Measurements from ENCODE around the gene LEMD3.

LEMD3 gene

DNA sequence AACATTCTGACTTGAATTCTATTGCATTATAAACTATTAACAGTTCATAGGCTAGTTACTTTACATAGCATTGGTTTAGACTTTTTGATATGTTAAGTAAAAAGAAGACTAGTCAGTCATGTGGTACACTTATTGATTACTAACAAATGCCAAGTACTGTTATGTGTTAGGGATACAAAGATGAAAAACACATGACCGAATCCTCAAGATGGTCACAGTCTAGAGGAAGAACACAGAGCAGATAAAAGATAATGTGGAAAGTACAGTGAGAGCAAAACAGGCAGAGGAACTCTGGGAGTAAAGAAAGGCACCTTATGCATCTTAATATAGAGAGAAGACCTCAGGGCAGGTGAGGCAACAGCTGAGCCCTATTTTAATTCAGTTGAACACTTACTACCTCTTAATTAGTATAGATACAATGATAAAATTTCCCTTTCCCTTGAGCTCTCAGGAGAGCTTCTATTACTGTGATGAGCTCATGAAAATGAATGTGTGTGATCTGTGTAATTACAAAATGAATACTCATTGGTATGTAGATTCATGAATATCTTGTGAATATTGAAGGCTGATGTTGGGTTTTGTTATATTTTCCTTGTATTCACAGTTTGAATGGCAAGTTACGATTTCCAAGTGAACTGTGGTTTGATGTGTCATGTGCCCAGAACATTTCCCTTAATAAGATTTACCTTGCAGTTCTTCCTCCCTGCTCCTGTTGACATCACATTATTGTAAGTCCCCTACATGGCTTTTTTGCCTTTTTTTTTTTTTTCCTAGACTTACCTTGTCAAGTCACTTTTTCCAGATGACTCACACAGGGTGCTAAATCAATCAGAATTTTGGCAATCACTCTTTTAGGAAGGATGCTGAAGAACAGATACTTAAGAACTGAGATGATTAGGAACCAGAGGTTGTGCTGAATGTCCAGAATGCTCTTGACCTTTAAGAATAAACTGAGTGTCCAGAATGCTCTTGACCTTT lies 79.6 kb downstream of the LEMD3 start:
- H3K9ac ChIP-seq (ENCODE audit: low read length): no peak overlapping the region
- DNase-seq: peak; percentile 14
- WGBS (ENCODE audit: extremely low coverage, insufficient coverage, low lambda C conversion rate): no CpG with 5 or more reads among the region's 2 CpGs
- no peak overlapping the region for H2BK15ac ChIP-seq (replicated peaks; ENCODE audit: low read depth)
- no peak overlapping the region for H3K4me2 ChIP-seq (ENCODE audit: low read length)
- H3K79me1 ChIP-seq (ENCODE audit: low read length): no peaks in the 10 kb centered on the region
- H3K4ac ChIP-seq (ENCODE audit: low read depth, low read length): no peak overlapping the region
- H3K27ac ChIP-seq (ENCODE audit: low read depth, low read length): no peak overlapping the region
- no peak overlapping the region for H4K5ac ChIP-seq (ENCODE audit: low read length)
- no peak overlapping the region for H3K56ac ChIP-seq (ENCODE audit: low read length)
- H3K23ac ChIP-seq (ENCODE audit: low read length): no peak overlapping the region
- no peaks in the 10 kb centered on the region for H3K36me3 ChIP-seq (ENCODE audit: control insufficient read depth, insufficient read depth, low read length)
- no peak overlapping the region for H2AK5ac ChIP-seq (ENCODE audit: low read length)
- H3K4me1 ChIP-seq (ENCODE audit: control insufficient read depth, low read depth, low read length): no peaks in the 10 kb centered on the region
- no peak overlapping the region for H3K18ac ChIP-seq (ENCODE audit: low read length)
- no peaks in the 10 kb centered on the region for H3K27me3 ChIP-seq (ENCODE audit: insufficient read depth, low read length, poor library complexity)
- H2BK120ac ChIP-seq (ENCODE audit: low read depth, low read length): no peak overlapping the region
- H3K79me2 ChIP-seq (ENCODE audit: control insufficient read depth, insufficient read depth, low read length): no peaks in the 10 kb centered on the region
- H4K8ac ChIP-seq (ENCODE audit: low read depth, low read length): no peak overlapping the region
- H2BK5ac ChIP-seq (ENCODE audit: low read length): no peak overlapping the region
- H3K4me3 ChIP-seq (ENCODE audit: low read length): no peak overlapping the region

- H3K56ac ChIP-seq (ENCODE audit: low read length): no peak overlapping the region
- no CpG with 5 or more reads among the region's 1 CpG for WGBS (ENCODE audit: extremely low coverage, insufficient coverage, low lambda C conversion rate)
- H4K8ac ChIP-seq (ENCODE audit: low read depth, low read length): no peak overlapping the region
- H3K27me3 ChIP-seq (ENCODE audit: insufficient read depth, low read length, poor library complexity): no peaks in the 10 kb centered on the region
- H3K4me2 ChIP-seq (ENCODE audit: low read length): no peak overlapping the region
- H3K9ac ChIP-seq (ENCODE audit: low read length): no peak overlapping the region
- H2BK5ac ChIP-seq (ENCODE audit: low read length): no peak overlapping the region
- no peak overlapping the region for H2BK15ac ChIP-seq (replicated peaks; ENCODE audit: low read depth)
- no peaks in the 10 kb centered on the region for H3K36me3 ChIP-seq (ENCODE audit: control insufficient read depth, insufficient read depth, low read length)
- no peak overlapping the region for H2BK120ac ChIP-seq (ENCODE audit: low read depth, low read length)
- no peak overlapping the region for H3K4ac ChIP-seq (ENCODE audit: low read depth, low read length)
- no peaks in the 10 kb centered on the region for H3K79me2 ChIP-seq (ENCODE audit: control insufficient read depth, insufficient read depth, low read length)
- DNase-seq: no peak
- no peak overlapping the region for H3K23ac ChIP-seq (ENCODE audit: low read length)
- H3K79me1 ChIP-seq (ENCODE audit: low read length): no peaks in the 10 kb centered on the region
- H3K27ac ChIP-seq (ENCODE audit: low read depth, low read length): no peak overlapping the region
- no peak overlapping the region for H2AK5ac ChIP-seq (ENCODE audit: low read length)
- no peaks in the 10 kb centered on the region for H3K4me1 ChIP-seq (ENCODE audit: control insufficient read depth, low read depth, low read length)
- no peak overlapping the region for H3K4me3 ChIP-seq (ENCODE audit: low read length)
- H4K5ac ChIP-seq (ENCODE audit: low read length): no peak overlapping the region
- H3K18ac ChIP-seq (ENCODE audit: low read length): no peak overlapping the region
These were observed 83.1 kb downstream of the LEMD3 start for GRCh38 chr12:65252515-65252914.

DNA sequence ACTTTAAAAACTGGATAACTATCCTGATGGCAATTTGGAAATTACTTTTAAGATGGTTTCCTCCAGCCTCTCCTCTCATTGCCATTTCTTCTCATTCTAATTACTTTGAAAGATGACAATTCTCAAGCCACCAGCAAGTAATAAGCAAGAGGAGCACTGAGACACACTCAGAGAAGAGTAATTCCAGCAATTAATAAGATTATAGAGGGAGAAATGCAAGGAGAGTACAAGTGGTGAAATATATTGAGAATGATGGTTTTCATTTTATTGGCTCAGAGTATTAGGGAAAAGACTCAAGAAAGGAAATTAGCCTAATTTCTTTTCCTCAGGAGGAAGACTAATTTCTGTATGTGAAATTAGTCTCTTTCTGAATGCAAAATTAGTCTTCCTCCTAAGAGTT lies 88.6 kb downstream of the LEMD3 start:
- Histone ChIP-seq H4K8ac (ENCODE audit: low read depth, low read length) (no peak overlapping the region), H3K27me3 (ENCODE audit: insufficient read depth, low read length, poor library complexity) (no peaks in the 10 kb centered on the region), H3K18ac (ENCODE audit: low read length) (no peak overlapping the region), H2BK120ac (ENCODE audit: low read depth, low read length) (no peak overlapping the region), H3K4ac (ENCODE audit: low read depth, low read length) (no peak overlapping the region), H2BK15ac (replicated peaks; ENCODE audit: low read depth) (no peak overlapping the region), H3K4me1 (ENCODE audit: control insufficient read depth, low read depth, low read length) (no peaks in the 10 kb centered on the region), H3K56ac (ENCODE audit: low read length) (no peak overlapping the region), H3K9ac (ENCODE audit: low read length) (no peak overlapping the region), H3K79me2 (ENCODE audit: control insufficient read depth, insufficient read depth, low read length) (no peaks in the 10 kb centered on the region), H3K79me1 (ENCODE audit: low read length) (no peaks in the 10 kb centered on the region), H3K4me2 (ENCODE audit: low read length) (no peak overlapping the region), H3K4me3 (ENCODE audit: low read length) (no peak overlapping the region), H3K23ac (ENCODE audit: low read length) (no peak overlapping the region), H3K36me3 (ENCODE audit: control insufficient read depth, insufficient read depth, low read length) (no peaks in the 10 kb centered on the region), H4K5ac (ENCODE audit: low read length) (no peak overlapping the region), H3K27ac (ENCODE audit: low read depth, low read length) (no peak overlapping the region), H2BK5ac (ENCODE audit: low read length) (no peak overlapping the region), H2AK5ac (ENCODE audit: low read length) (no peak overlapping the region)
- no peak for DNase-seq

DNA sequence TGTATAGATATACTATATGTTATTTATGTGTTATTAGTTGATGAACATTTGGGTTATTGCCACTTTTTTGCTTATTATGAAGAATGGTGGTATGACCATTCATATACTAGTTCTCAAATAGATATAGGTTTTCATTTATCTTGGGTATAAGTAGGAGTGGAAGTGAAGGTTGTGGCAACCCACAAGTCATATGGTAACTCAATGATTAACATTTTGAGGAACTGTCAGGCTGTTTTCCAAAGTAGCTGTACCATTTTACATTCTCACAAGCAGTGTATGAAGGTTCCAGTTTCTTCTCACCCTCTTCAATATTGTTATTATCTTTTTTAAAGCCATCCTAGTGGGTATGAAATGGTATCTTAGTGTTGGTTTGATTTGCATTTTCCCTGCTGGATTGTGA lies 90.1 kb downstream of the LEMD3 start:
- H3K4ac ChIP-seq (ENCODE audit: low read depth, low read length): no peak overlapping the region
- H3K4me3 ChIP-seq (ENCODE audit: low read length): no peak overlapping the region
- H3K27me3 ChIP-seq (ENCODE audit: insufficient read depth, low read length, poor library complexity): no peaks in the 10 kb centered on the region
- no peak overlapping the region for H2BK5ac ChIP-seq (ENCODE audit: low read length)
- no peak overlapping the region for H4K5ac ChIP-seq (ENCODE audit: low read length)
- H3K27ac ChIP-seq (ENCODE audit: low read depth, low read length): no peak overlapping the region
- H3K4me1 ChIP-seq (ENCODE audit: control insufficient read depth, low read depth, low read length): no peaks in the 10 kb centered on the region
- H3K9ac ChIP-seq (ENCODE audit: low read length): no peak overlapping the region
- no peaks in the 10 kb centered on the region for H3K36me3 ChIP-seq (ENCODE audit: control insufficient read depth, insufficient read depth, low read length)
- no peak overlapping the region for H3K4me2 ChIP-seq (ENCODE audit: low read length)
- no peak overlapping the region for H4K8ac ChIP-seq (ENCODE audit: low read depth, low read length)
- no peak for DNase-seq
- no peak overlapping the region for H2BK15ac ChIP-seq (replicated peaks; ENCODE audit: low read depth)
- no peak overlapping the region for H2BK120ac ChIP-seq (ENCODE audit: low read depth, low read length)
- H3K79me2 ChIP-seq (ENCODE audit: control insufficient read depth, insufficient read depth, low read length): no peaks in the 10 kb centered on the region
- no peak overlapping the region for H3K18ac ChIP-seq (ENCODE audit: low read length)
- H3K23ac ChIP-seq (ENCODE audit: low read length): no peak overlapping the region
- no peak overlapping the region for H3K56ac ChIP-seq (ENCODE audit: low read length)
- no peak overlapping the region for H2AK5ac ChIP-seq (ENCODE audit: low read length)
- no peaks in the 10 kb centered on the region for H3K79me1 ChIP-seq (ENCODE audit: low read length)

DNA sequence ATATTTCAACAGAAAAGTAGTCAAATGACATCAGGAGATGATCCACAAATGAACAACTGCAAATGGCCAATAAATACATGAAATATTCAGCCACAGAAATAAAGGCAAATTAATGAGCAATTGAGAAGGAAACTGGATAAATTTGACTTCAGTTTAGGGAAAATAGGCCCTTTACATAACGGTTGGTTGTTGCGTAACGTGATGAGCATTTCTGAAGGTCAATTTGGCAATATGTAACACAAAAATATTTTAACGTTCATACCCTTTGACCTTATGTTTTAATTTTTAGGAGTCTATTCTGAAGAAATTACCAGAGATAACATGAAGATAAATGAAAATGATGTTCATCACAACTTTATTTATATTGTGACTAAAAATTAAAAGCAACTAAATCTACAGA lies 94.4 kb downstream of the LEMD3 start:
- WGBS (ENCODE audit: extremely low coverage, insufficient coverage, low lambda C conversion rate): no CpG with 5 or more reads among the region's 4 CpGs
- no peak overlapping the region for H4K5ac ChIP-seq (ENCODE audit: low read length)

DNA sequence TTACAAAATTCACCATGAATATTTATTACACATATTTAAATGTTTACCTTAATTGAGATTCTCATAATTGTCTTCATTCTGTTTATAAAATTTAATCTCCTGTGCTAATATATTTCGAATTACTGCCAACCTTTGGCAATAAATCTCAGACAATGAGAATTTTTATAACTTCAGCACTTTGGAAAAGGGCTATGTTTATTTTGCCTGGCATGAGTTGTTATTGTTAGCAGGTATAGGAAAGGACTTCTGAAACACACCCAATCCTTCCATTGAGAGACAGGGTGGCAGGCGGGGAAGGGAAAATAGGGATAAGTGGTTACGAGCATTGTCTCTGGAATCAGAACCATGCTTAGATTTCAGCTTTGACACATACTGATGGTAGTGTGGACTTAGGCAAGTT lies 97.0 kb downstream of the LEMD3 start:
- no peaks in the 10 kb centered on the region for H3K79me2 ChIP-seq (ENCODE audit: control insufficient read depth, insufficient read depth, low read length)
- no peak overlapping the region for H4K8ac ChIP-seq (ENCODE audit: low read depth, low read length)
- no peak overlapping the region for H2BK15ac ChIP-seq (replicated peaks; ENCODE audit: low read depth)
- H3K56ac ChIP-seq (ENCODE audit: low read length): no peak overlapping the region
- H3K27ac ChIP-seq (ENCODE audit: low read depth, low read length): no peak overlapping the region
- H2BK5ac ChIP-seq (ENCODE audit: low read length): no peak overlapping the region
- H3K18ac ChIP-seq (ENCODE audit: low read length): no peak overlapping the region
- no CpG with 5 or more reads among the region's 3 CpGs for WGBS (ENCODE audit: extremely low coverage, insufficient coverage, low lambda C conversion rate)
- H2BK120ac ChIP-seq (ENCODE audit: low read depth, low read length): no peak overlapping the region
- no peak overlapping the region for H3K23ac ChIP-seq (ENCODE audit: low read length)
- no peak for DNase-seq
- H3K36me3 ChIP-seq (ENCODE audit: control insufficient read depth, insufficient read depth, low read length): no peaks in the 10 kb centered on the region
- no peak overlapping the region for H4K5ac ChIP-seq (ENCODE audit: low read length)
- H2AK5ac ChIP-seq (ENCODE audit: low read length): no peak overlapping the region
- H3K27me3 ChIP-seq (ENCODE audit: insufficient read depth, low read length, poor library complexity): no peaks in the 10 kb centered on the region
- H3K4me2 ChIP-seq (ENCODE audit: low read length): no peak overlapping the region
- no peak overlapping the region for H3K4ac ChIP-seq (ENCODE audit: low read depth, low read length)
- H3K79me1 ChIP-seq (ENCODE audit: low read length): no peaks in the 10 kb centered on the region
- no peak overlapping the region for H3K9ac ChIP-seq (ENCODE audit: low read length)
- no peak overlapping the region for H3K4me3 ChIP-seq (ENCODE audit: low read length)
- H3K4me1 ChIP-seq (ENCODE audit: control insufficient read depth, low read depth, low read length): no peaks in the 10 kb centered on the region

More for the DNA sequence above, 94.4 kb downstream of the LEMD3 start:
- no peak overlapping the region for H4K8ac ChIP-seq (ENCODE audit: low read depth, low read length)
- no peaks in the 10 kb centered on the region for H3K79me1 ChIP-seq (ENCODE audit: low read length)
- H2BK5ac ChIP-seq (ENCODE audit: low read length): no peak overlapping the region
- no peak overlapping the region for H2AK5ac ChIP-seq (ENCODE audit: low read length)
- H3K9ac ChIP-seq (ENCODE audit: low read length): no peak overlapping the region
- H3K18ac ChIP-seq (ENCODE audit: low read length): no peak overlapping the region
- no peak overlapping the region for H3K56ac ChIP-seq (ENCODE audit: low read length)
- H2BK15ac ChIP-seq (replicated peaks; ENCODE audit: low read depth): no peak overlapping the region
- H3K4me3 ChIP-seq (ENCODE audit: low read length): no peak overlapping the region
- no peak for DNase-seq
- no peak overlapping the region for H3K4ac ChIP-seq (ENCODE audit: low read depth, low read length)
- no peaks in the 10 kb centered on the region for H3K27me3 ChIP-seq (ENCODE audit: insufficient read depth, low read length, poor library complexity)
- no peaks in the 10 kb centered on the region for H3K79me2 ChIP-seq (ENCODE audit: control insufficient read depth, insufficient read depth, low read length)
- no peak overlapping the region for H2BK120ac ChIP-seq (ENCODE audit: low read depth, low read length)
- no peak overlapping the region for H3K27ac ChIP-seq (ENCODE audit: low read depth, low read length)
- no peaks in the 10 kb centered on the region for H3K4me1 ChIP-seq (ENCODE audit: control insufficient read depth, low read depth, low read length)
- no peak overlapping the region for H3K23ac ChIP-seq (ENCODE audit: low read length)
- no peaks in the 10 kb centered on the region for H3K36me3 ChIP-seq (ENCODE audit: control insufficient read depth, insufficient read depth, low read length)
- H3K4me2 ChIP-seq (ENCODE audit: low read length): no peak overlapping the region
